GM21447 (cell line): ENCODE measurements around the gene OR2D2.
"Not testable (repeated sequence)": the region's sequence is repeated elsewhere in the genome, so short reads cannot be mapped to it uniquely, and the experiment has no call there.

ENCODE experiments used
- ATAC-seq: cut with Tn5 transposase; IDR thresholded peaks from one replicate; pipeline ENCODE4 v1.9.1; 2021; ENCODE audit not compliant: unreplicated experiment

OR2D2 gene

GRCh38 chr11:6887711-6888110, 4.6 kb downstream of the OR2D2 start:
- not testable (repeated sequence) for ATAC-seq

- no peak for ATAC-seq
Measured at GRCh38 chr11:6882751-6883150, 9.5 kb downstream of the OR2D2 start.

- no peak for ATAC-seq
Measured at GRCh38 chr11:6876914-6877313, 15.4 kb downstream of the OR2D2 start.

- ATAC-seq = no peak
Measured at GRCh38 chr11:6876325-6876724, 16.0 kb downstream of the OR2D2 start, which contains the start of gene OR10A4. TSS of gene OR10A4 (plus strand) at chr11:6876625. CDS start at chr11:6876648, 23 bp downstream.

- no peak for ATAC-seq
Measured at GRCh38 chr11:6875761-6876160, 16.5 kb downstream of the OR2D2 start.

DNA sequence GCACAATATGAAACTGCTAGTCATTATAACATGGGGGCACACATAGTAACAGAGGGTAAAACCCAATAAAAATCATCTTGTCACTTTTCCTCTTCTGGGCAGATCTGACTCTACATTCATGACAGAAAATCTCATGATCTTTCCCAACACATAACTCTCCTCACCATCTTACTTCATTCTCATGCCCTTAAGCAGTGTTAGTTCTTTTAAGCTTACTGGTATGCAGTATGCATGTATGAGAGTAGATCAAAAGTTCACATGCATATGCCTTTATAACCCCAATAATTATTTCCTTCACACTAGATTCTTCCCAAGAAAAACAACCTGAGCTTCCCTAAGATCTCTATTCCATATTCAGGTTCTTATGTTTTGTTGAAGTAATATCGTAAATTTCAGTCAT, 21.0 kb downstream of the OR2D2 start:
- no peak for ATAC-seq

DNA sequence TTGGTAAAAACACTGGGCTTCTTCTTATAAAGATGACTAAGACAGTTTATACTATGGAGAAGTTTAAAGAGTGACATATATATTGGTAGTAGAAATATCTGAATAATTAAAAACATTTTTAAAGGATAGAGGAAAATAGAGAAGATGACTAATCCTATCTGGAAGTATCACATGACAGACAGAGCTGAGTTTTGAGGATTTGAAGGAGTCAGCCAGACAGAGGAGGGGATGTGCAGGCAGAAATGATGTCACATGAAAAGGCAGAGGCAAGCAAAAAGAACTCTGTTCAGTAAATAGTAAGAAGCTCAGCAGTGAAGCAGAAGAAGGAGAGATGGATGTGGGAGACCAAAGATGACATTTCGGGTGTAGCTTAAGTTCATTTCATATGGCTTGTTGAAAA, 27.9 kb downstream of the OR2D2 start:
- ATAC-seq = no peak

GRCh38 chr11:6862961-6863360, 29.3 kb downstream of the OR2D2 start, which contains the start of gene OR10A2:
TSS of gene OR10A2 (plus strand) at chr11:6863057. CDS start at chr11:6869755, 6,698 bp downstream.
- no peak for ATAC-seq

DNA sequence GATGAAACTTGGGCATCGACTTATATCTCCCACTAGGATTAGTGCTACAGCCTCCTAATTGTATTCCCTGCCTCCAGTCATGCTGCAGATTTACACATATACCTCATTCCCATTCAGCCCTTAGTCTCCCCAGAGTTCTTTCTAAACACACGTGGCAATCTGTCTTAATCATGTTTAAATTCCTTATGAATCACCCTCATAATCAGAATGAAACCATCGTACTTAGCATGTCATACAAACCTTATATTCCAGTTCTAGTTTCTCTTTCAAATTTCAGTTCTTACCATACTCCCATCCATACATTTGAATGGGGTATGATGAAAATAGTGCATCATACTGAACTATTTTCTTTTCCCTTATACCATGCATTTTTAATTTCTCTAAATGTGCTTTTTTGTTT, 35.4 kb downstream of the OR2D2 start:
- ATAC-seq = peak; percentile 79

- ATAC-seq = no peak
Measured at GRCh38 chr11:6855971-6856541, 36.2 kb downstream of the OR2D2 start.

- ATAC-seq = not testable (repeated sequence)
Measured at GRCh38 chr11:6854801-6855200, 37.5 kb downstream of the OR2D2 start.

- no peak for ATAC-seq
Measured at GRCh38 chr11:6850526-6850925, 41.8 kb downstream of the OR2D2 start.

DNA sequence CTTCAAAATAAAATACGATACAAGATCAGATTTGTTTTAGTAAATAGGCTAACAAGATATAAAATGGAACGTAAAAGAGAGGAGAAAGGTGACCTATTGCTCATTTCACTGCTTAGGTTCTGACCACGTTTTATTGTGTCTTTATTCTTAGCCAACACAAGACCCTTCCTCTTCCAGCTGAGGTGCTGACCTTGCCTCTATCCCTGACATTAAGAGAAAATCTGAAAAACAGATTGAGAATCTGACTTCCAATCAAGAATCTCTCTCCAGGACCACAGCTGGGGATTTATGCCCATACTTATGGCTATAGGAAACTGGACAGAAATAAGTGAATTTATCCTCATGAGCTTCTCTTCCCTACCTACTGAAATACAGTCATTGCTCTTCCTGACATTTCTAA, 46.9 kb downstream of the OR2D2 start, which contains the start of gene OR10A5:
TSS of gene OR10A5 (plus strand) at position 301 of the 400 bp plus-strand sequence. CDS start at position 301, 0 bp downstream.
- ATAC-seq = no peak

GRCh38 chr11:6844356-6844755, 47.9 kb downstream of the OR2D2 start:
- ATAC-seq = no peak

- ATAC-seq = no peak
Measured at GRCh38 chr11:6843670-6844069, 48.6 kb downstream of the OR2D2 start.

DNA sequence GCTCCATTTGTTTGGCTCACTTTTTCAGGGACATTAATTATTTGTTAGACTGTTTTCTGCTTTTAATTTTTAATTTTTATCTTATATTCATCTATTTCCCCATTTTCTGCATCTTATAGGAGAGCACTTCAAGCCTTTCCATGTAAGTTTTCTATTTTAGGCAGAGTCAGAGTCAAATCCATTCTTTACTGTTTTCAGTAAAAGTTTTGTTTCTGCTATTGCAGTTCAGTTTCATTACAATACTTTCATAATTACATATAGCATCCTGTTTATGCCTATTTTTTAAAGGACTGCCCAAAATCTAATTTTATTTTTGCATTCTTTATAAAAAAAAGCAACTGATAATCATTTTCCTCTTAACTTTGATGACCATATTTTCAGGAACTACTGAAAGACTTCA, 50.6 kb downstream of the OR2D2 start:
- ATAC-seq = no peak
